Karpas-422 (cell line): ENCODE data around the gene AFF3. TPM values are rescaled to one million over a fixed set of nuclear protein-coding genes. Genes with fewer than 3 reads are reported as not detected.

Experiments
- DNase-seq: peaks from one replicate; pipeline ENCODE4 v3.0.0-alpha.2; 2015
- H2AFZ ChIP-seq: fragments of 200-600 bp; sonication (generic); 2 replicates; pipeline ENCODE4 v1.6.1; 2014; ENCODE audit warnings: antibody characterized with exemption, low read length, mixed read lengths
- H3K27ac ChIP-seq: fragments of 200-600 bp; sonication (generic); 2 replicates; pipeline ENCODE4 v1.5.1; 2014; ENCODE audit warnings: mild to moderate bottlenecking, low read length, moderate library complexity
- H3K27me3 ChIP-seq: fragments of 200-600 bp; sonication (generic); 2 replicates; pipeline ENCODE4 v1.6.1; 2014; ENCODE audit warnings: low read length, mixed read lengths
- H3K36me3 ChIP-seq: fragments of 200-600 bp; sonication (generic); 2 replicates; pipeline ENCODE4 v1.6.1; 2014; ENCODE audit warnings: low read length, mixed read lengths; ENCODE audit not compliant: insufficient read depth
- H3K4me1 ChIP-seq: fragments of 200-600 bp; sonication (generic); 2 replicates; pipeline ENCODE4 v1.6.1; 2014; ENCODE audit warnings: mild to moderate bottlenecking, low read length, mixed read lengths
- H3K4me2 ChIP-seq: fragments of 200-600 bp; sonication (generic); 2 replicates; pipeline ENCODE4 v1.6.1; 2014; ENCODE audit warnings: low read length, low read depth, mild to moderate bottlenecking; ENCODE audit not compliant: poor library complexity, severe bottlenecking
- H3K4me3 ChIP-seq: fragments of 200-600 bp; sonication (generic); 2 replicates; pipeline ENCODE4 v1.5.1; 2014; ENCODE audit warnings: mild to moderate bottlenecking, antibody characterized with exemption, low read length, mixed read lengths
- H3K79me2 ChIP-seq: fragments of 200-600 bp; sonication (generic); 2 replicates; pipeline ENCODE4 v1.6.1; 2014; ENCODE audit warnings: mild to moderate bottlenecking, low read length, mixed read lengths
- H3K9ac ChIP-seq: fragments of 200-600 bp; sonication (generic); 2 replicates; pipeline ENCODE4 v1.6.0; 2014; ENCODE audit warnings: low read length
- H3K9me2 ChIP-seq: fragments of 200-600 bp; sonication (generic), shearing (Covaris generic); replicated peaks from 2 replicates; pipeline ENCODE4 v1.6.0; 2014; ENCODE audit warnings: mild to moderate bottlenecking, low read length, moderate library complexity; ENCODE audit not compliant: insufficient read depth
- H3K9me3 ChIP-seq: fragments of 300-700, 200-600 bp; sonication (generic); 2 replicates; pipeline ENCODE4 v1.6.1; 2014; ENCODE audit warnings: low read length, mixed read lengths
- H4K20me1 ChIP-seq: fragments of 200-600 bp; sonication (generic); 2 replicates; pipeline ENCODE4 v1.6.1; 2014; ENCODE audit warnings: mild to moderate bottlenecking, antibody characterized with exemption, low read length, low read depth; ENCODE audit not compliant: insufficient read depth
- total RNA-seq: library from RNA; depleted of rRNA; stranded (reverse); fragments of >200 nt; shearing (Covaris generic); gene quantifications from 2 replicates; pipeline ENCODE4 v1.2.3, GENCODE V29; 2014; ENCODE audit warnings: low replicate concordance

The AFF3 gene
- total RNA-seq, 1 experiment from 2014 or later = 99.7 TPM

GRCh38 chr2:100062336-100062735 is 80.1 kb downstream of the AFF3 start:
- Histone ChIP-seq H2AFZ (no peak overlapping the region), H3K4me1 (peaks cover 33% of the 10 kb centered on the region), H3K27me3 (no peaks in the 10 kb centered on the region), H3K9me2 (no peaks in the 10 kb centered on the region), H3K9me3 (no peaks in the 10 kb centered on the region), H4K20me1 (no peaks in the 10 kb centered on the region), H3K9ac (no peak overlapping the region), H3K27ac (no peak overlapping the region), H3K36me3 (no peaks in the 10 kb centered on the region), H3K79me2 (peaks cover 23% of the 10 kb centered on the region), H3K4me2 (no peak overlapping the region), H3K4me3 (no peak overlapping the region)
- DNase-seq = no peak

GRCh38 chr2:100060875-100061274 is 81.5 kb downstream of the AFF3 start:
- no peak for DNase-seq
- Histone ChIP-seq H3K9ac (no peak overlapping the region), H3K36me3 (0 out of 2 replicates have a peak, but pooled peaks cover 6% of the 10 kb centered on the region), H3K4me3 (no peak overlapping the region), H3K4me1 (peaks cover 20% of the 10 kb centered on the region), H3K27me3 (no peaks in the 10 kb centered on the region), H3K79me2 (peaks cover 26% of the 10 kb centered on the region), H2AFZ (no peak overlapping the region), H3K27ac (no peak overlapping the region), H3K4me2 (no peak overlapping the region), H3K9me3 (no peaks in the 10 kb centered on the region), H4K20me1 (no peaks in the 10 kb centered on the region), H3K9me2 (no peaks in the 10 kb centered on the region)

- Histone ChIP-seq H3K9me3 (no peaks in the 10 kb centered on the region), H3K9ac (no peak overlapping the region), H3K27ac (no peak overlapping the region), H3K4me1 (peaks cover 12% of the 10 kb centered on the region), H3K36me3 (0 out of 2 replicates have a peak, but pooled peaks cover 6% of the 10 kb centered on the region), H3K27me3 (no peaks in the 10 kb centered on the region), H3K9me2 (no peaks in the 10 kb centered on the region), H4K20me1 (no peaks in the 10 kb centered on the region), H2AFZ (no peak overlapping the region), H3K79me2 (peaks cover 20% of the 10 kb centered on the region), H3K4me3 (no peak overlapping the region), H3K4me2 (no peak overlapping the region)
- no peak for DNase-seq
These were observed 82.8 kb downstream of the AFF3 start for GRCh38 chr2:100059638-100060037.

GRCh38 chr2:100057901-100058261 is 84.5 kb downstream of the AFF3 start:
- DNase-seq = no peak
- Histone ChIP-seq H3K4me1 (peaks cover 12% of the 10 kb centered on the region), H2AFZ (no peak overlapping the region), H3K27me3 (no peaks in the 10 kb centered on the region), H3K9me2 (no peaks in the 10 kb centered on the region), H3K79me2 (peaks cover 14% of the 10 kb centered on the region), H4K20me1 (no peaks in the 10 kb centered on the region), H3K4me2 (no peak overlapping the region), H3K4me3 (no peak overlapping the region), H3K9ac (no peak overlapping the region), H3K9me3 (no peaks in the 10 kb centered on the region), H3K36me3 (0 out of 2 replicates have a peak, but pooled peaks cover 6% of the 10 kb centered on the region), H3K27ac (no peak overlapping the region)

GRCh38 chr2:100054426-100054825 is 88.0 kb downstream of the AFF3 start:
- no peaks in the 10 kb centered on the region for H3K9me3 ChIP-seq
- H3K27ac ChIP-seq = no peak overlapping the region
- no peak overlapping the region for H2AFZ ChIP-seq
- DNase-seq = no peak
- no peak overlapping the region for H3K4me2 ChIP-seq
- peaks cover 4% of the 10 kb centered on the region for H3K4me1 ChIP-seq
- no peak overlapping the region for H3K9ac ChIP-seq
- peaks cover 5% of the 10 kb centered on the region; the same call in 1 of the 2 replicates for H3K79me2 ChIP-seq
- no peaks in the 10 kb centered on the region for H3K9me2 ChIP-seq
- H3K36me3 ChIP-seq = 0 out of 2 replicates have a peak, but pooled peaks cover 6% of the 10 kb centered on the region
- H3K27me3 ChIP-seq = no peaks in the 10 kb centered on the region
- no peaks in the 10 kb centered on the region for H4K20me1 ChIP-seq
- H3K4me3 ChIP-seq = no peak overlapping the region

GRCh38 chr2:100053087-100053885 is 89.1 kb downstream of the AFF3 start:
- Histone ChIP-seq H3K27ac (no peak overlapping the region), H3K4me1 (no peaks in the 10 kb centered on the region), H3K9ac (no peak overlapping the region), H3K9me3 (no peaks in the 10 kb centered on the region), H3K79me2 (peaks cover 4% of the 10 kb centered on the region; the same call in 1 of the 2 replicates), H3K9me2 (no peaks in the 10 kb centered on the region), H3K36me3 (0 out of 2 replicates have a peak, but pooled peaks cover 6% of the 10 kb centered on the region), H3K27me3 (no peaks in the 10 kb centered on the region), H3K4me2 (no peak overlapping the region), H2AFZ (no peak overlapping the region), H3K4me3 (no peak overlapping the region), H4K20me1 (no peaks in the 10 kb centered on the region)
- DNase-seq = no peak

GRCh38 chr2:100052650-100053049 is 89.7 kb downstream of the AFF3 start:
- H3K4me2 ChIP-seq = no peak overlapping the region
- no peak for DNase-seq
- H3K4me1 ChIP-seq = no peaks in the 10 kb centered on the region
- H3K9me3 ChIP-seq = no peaks in the 10 kb centered on the region
- H2AFZ ChIP-seq = no peak overlapping the region
- H3K36me3 ChIP-seq = 0 out of 2 replicates have a peak, but pooled peaks cover 6% of the 10 kb centered on the region
- H3K79me2 ChIP-seq = peaks cover 7% of the 10 kb centered on the region; the same call in 1 of the 2 replicates
- no peak overlapping the region for H3K27ac ChIP-seq
- H3K4me3 ChIP-seq = no peak overlapping the region
- no peaks in the 10 kb centered on the region for H3K9me2 ChIP-seq
- no peaks in the 10 kb centered on the region for H4K20me1 ChIP-seq
- no peaks in the 10 kb centered on the region for H3K27me3 ChIP-seq
- no peak overlapping the region for H3K9ac ChIP-seq

- Histone ChIP-seq H3K79me2 (peaks cover 7% of the 10 kb centered on the region), H3K9me2 (no peaks in the 10 kb centered on the region), H3K4me1 (no peaks in the 10 kb centered on the region), H3K36me3 (0 out of 2 replicates have a peak, but pooled peaks cover under 1% of the 10 kb centered on the region), H3K27ac (no peak overlapping the region), H3K4me3 (no peak overlapping the region), H4K20me1 (no peaks in the 10 kb centered on the region), H3K27me3 (no peaks in the 10 kb centered on the region), H3K4me2 (no peak overlapping the region), H3K9ac (no peak overlapping the region), H3K9me3 (no peaks in the 10 kb centered on the region), H2AFZ (no peak overlapping the region)
- no peak for DNase-seq
These were observed 91.1 kb downstream of the AFF3 start for GRCh38 chr2:100051253-100051652.
